Esophagus muscularis mucosa (tissue), 4 donors: ENCODE data around the gene TLK2.
"Not testable (repeated sequence)": the region's sequence is repeated elsewhere in the genome, so short reads cannot be mapped to it uniquely, and the experiment has no call there.

ENCODE experiments used
- CTCF ChIP-seq, 3 experiments: fragments of 200-600 bp in 2 of 3; fragments of 450-650 bp in 1 of 3; sonication (generic) in 2 of 3; IDR thresholded peaks; one replicate each; pipeline ENCODE4 v1.5.1; 2017 to 2019; ENCODE audit warnings: antibody characterized with exemption in 3 of 3, mild to moderate bottlenecking in 2 of 3, moderate library complexity in 1 of 3
- EP300 ChIP-seq: sonication (generic); formaldehyde crosslinking; IDR thresholded peaks from one replicate; pipeline ENCODE4 v1.6.1; 2017; ENCODE audit warnings: antibody characterized with exemption
- POLR2A ChIP-seq: fragments of 450-650 bp; IDR thresholded peaks from one replicate; pipeline ENCODE4 v1.6.1; 2017; ENCODE audit warnings: antibody characterized with exemption, moderate library complexity, mild to moderate bottlenecking, low read depth
- POLR2AphosphoS5 ChIP-seq, 2 donors: sonication (generic); formaldehyde crosslinking; IDR thresholded peaks; one replicate each; pipeline ENCODE4 v1.6.1; 2017; ENCODE audit warnings: antibody characterized with exemption in 2 of 2

GRCh38 chr17:62603783-62604182 is 125.2 kb downstream of the TLK2 start:
- not testable (repeated sequence) for TF ChIP-seq POLR2A; CTCF (IDR thresholded peaks at IDR 0.05); EP300; POLR2AphosphoS5 (IDR thresholded peaks at IDR 0.05)
